HG03060 (cell line): ENCODE results near the gene DACH1.

Experiments
- ATAC-seq: cut with Tn5 transposase; IDR thresholded peaks from one replicate; pipeline ENCODE4 v1.9.1; 2021; ENCODE audit warnings: low read depth, moderate number of reproducible peaks; ENCODE audit not compliant: unreplicated experiment

DACH1 gene

GRCh38 chr13:71597150-71597549 lies 269.9 kb downstream of the DACH1 start:
- ATAC-seq: no peak

GRCh38 chr13:71596116-71596515 lies 270.9 kb downstream of the DACH1 start:
- no peak for ATAC-seq

- no peak for ATAC-seq
These were observed 273.4 kb downstream of the DACH1 start for GRCh38 chr13:71593566-71593965.

GRCh38 chr13:71591374-71591773 lies 275.6 kb downstream of the DACH1 start:
- ATAC-seq: no peak

GRCh38 chr13:71590654-71591148 lies 276.3 kb downstream of the DACH1 start:
- ATAC-seq: no peak

DNA sequence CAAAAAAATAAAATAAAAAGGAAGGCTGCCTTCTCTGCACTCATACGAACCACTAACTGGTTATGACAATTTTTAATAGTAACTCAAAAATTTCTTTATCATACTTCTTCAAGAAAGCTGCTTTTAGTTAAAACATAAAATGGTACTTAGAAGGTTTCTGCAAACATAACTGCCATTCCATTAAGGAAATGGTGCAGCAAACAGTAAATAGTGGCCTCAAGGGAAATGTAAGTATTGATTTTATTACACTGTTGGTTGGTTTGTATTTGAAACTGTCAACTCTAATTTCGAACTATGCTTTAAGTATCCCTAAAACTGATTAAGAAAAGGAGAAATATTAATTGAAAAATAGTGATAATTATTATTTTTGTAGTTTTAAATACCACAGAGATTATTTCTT lies 278.0 kb downstream of the DACH1 start:
- ATAC-seq: no peak

DNA sequence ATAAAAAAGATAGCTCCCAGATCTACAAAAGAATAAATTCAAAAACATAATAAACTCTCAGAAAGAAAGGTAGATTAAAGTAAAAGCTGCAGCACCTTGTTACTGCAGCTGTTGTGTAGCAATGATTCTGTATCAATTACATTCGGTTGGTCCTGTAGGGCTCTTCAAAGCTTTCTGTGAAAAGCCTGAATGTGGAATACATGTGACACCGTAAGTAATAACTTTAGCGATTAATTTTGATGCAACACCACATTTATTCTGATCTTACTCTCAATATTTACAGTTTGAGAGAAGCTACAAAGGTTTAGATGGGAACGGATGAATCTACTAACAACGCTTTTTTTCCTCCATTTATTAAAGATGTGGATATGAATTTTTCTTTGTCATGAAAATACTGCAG lies 279.2 kb downstream of the DACH1 start:
- no peak for ATAC-seq

DNA sequence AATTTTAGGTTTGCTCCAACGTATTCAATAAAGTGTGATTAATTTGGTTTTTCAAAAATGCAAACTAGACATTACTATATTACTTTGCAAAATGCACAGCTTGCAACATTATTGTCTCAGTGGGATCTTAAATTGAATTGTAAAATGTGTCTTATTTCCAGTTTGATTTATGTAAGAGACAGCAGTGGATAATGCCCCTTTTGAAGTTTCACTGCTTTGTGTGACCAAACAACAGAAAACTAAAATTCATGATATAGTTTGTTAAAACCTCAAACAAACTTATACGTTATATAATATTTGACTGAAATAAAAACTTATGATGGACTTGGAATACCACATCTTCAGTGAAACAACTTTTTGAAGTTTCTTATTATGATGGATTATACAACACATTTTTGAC lies 279.8 kb downstream of the DACH1 start:
- no peak for ATAC-seq

DNA sequence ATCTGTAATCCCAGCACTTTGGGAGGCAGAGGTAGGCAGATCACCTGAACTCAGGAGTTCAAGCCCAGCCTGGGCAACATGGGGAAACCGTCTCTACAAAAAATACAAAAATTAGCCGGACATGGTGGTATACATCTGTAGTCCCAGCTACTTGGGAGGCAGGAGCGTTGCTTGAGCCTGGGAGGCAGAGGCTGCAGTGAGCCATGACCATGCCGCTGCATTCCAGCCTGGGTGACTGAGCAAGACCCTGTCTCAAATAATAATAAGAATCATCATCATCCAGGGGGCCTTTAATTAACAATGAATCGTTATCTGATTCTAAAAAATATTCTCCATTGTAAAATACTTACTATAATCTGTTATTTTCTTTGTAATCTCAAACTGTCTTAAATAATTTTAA lies 283.4 kb downstream of the DACH1 start:
- no peak for ATAC-seq

DNA sequence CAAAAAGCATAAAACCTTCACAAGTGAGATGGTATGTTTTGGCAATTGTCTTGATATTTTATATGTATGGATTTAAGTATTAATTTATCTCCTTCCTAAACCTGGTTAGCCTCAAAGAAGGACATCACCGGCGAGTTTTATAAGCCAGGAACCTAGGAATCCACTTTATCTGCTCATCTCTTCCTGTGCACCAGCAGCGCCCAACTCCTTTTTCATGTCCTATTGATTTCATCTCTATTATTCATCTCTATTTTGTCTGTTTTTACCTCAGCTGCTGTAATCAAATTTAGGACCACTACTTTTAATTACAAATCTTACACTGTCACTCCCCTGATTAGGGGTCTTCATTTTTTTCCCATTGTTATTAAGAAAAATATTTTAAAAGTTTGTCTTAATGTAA lies 286.4 kb downstream of the DACH1 start:
- no peak for ATAC-seq

GRCh38 chr13:71578048-71578447 lies 289.0 kb downstream of the DACH1 start:
- no peak for ATAC-seq

GRCh38 chr13:71577127-71577526 lies 289.9 kb downstream of the DACH1 start:
- no peak for ATAC-seq

DNA sequence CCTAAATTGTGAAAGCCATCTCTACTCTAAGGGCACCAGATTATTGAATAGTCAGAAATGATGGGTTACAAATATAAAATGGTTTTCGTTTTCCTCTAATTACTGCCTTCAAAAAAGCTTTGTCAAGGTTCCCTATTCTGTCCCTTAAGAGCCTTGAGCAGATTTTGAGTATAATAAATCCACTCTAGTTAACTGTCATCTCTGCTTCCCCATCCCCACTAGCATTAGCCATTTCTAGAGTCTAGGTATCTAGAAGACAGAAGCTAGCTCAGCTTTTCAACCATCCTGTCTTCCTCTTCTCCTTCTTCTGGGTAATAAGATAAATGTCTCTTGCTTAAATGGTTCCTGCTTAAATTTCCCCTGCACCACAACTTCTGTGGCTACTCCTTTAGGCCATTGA lies 290.4 kb downstream of the DACH1 start:
- no peak for ATAC-seq

DNA sequence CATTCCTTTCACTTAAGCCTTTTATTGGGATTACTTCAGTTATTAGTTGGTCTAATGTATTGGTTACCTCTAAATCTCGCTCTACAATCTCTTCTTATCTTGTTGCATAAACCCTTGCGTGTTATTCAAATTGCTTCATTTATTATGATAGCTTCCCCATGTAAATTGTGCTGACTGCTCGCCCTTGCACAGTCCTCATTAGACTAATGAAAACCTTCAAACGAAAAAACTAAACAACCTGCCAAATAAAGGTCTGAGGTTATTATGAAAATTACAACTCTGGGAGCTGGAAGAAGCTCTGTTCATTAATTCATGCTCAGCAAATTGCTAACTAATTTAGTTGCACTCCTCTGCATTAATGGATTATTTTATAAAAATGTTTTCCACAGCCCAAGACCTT lies 320.1 kb downstream of the DACH1 start:
- ATAC-seq: no peak

GRCh38 chr13:71540098-71540497 lies 326.9 kb downstream of the DACH1 start:
- ATAC-seq: no peak

DNA sequence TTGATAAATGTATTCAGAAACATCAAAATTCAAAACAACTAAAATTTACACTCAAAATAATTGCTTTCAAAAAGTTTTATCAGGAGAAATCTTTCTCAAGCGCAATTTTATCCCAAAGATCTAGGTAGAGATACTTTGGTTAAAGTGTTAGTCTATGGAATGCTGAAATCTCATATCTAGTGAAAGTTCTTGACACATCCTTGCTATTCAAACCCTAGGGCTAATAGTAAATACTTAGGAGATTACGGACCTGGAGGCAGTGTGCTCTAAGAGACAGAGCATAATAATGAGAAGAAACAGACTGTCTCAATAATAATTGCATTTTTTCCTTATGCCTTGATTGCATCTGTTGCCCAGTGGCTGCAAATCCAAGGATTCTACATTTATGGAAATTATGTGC lies 330.8 kb downstream of the DACH1 start:
- ATAC-seq: no peak

GRCh38 chr13:71524613-71525304 lies 342.2 kb downstream of the DACH1 start:
- ATAC-seq: no peak

DNA sequence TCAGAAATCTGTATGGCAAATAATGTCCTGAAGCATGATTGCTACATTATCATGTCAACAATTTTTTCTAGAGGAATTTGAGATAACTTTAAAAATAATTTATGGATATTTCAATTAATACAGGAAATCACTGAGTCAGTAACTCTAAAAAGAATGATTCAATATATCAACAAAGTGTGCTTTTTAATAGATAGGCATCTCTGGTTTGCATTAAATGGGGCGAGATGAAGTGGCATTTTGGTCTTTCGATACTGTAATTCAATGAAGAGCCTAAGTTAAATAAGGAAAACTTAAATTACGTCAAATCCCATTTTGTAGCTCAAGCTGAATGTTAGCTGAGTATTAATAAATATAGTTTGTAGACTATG lies 342.8 kb downstream of the DACH1 start:
- no peak for ATAC-seq

DNA sequence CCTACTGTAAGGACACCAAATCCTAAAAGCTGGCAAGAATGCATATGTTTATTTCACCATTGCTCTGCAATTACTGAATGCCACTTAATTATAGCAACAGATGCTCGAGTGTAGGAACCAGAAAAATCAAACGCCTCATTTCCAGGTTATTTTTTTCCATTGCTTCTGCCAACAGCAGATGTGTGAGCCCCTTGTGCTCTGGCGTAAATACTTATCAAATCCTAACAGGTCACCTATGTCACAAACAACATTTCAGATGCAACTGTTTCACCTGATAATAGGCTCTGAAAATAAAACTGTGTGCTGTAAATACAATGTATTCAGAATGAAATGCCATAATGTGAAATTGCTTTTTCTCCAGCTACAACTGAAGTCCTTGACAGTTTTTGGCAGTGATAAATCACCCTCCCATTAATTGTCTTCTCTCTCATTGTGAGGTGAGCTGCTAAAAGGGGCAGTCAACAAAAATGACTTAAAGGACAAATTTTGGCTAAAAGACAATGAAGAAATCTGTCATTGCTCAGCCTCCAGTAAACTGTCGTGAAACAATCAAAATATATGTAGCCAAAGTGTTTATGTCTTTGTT lies 344.0 kb downstream of the DACH1 start:
- ATAC-seq: no peak

DNA sequence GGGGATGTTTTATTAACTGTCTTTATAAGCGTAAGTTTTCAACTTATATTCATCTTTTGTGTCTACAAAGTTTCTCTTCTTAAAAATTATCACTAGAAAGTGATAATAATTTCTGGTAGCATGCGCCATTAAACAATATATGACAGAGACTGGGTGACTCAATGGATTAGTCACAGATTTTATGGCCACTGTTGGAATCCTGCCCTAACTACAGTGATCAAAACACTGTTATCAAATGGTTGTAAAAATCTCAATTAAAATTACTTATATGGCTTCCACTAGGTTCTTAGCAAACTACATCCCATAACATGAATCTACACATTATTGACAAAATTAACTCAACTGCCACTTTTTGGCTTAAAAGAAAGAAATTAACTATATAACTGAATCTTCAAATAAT lies 350.0 kb downstream of the DACH1 start:
- ATAC-seq: no peak

- no peak for ATAC-seq
These were observed 350.5 kb downstream of the DACH1 start for GRCh38 chr13:71516521-71516920.

DNA sequence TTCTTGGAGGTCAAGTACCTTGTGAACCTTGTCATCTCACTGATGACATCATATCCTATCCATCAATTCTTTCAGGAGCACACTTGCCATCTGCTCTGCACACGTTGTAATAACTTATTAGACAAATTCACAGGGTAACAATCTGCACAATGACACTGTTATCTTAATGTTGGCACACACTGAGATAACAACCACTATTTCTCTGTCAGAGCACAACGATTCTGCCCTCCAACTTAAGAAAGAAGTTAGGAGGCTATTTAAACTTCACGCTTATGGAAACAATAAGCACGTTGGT lies 351.3 kb downstream of the DACH1 start:
- no peak for ATAC-seq
